H1 (cell line): ENCODE results near the gene CD247. TPM values are rescaled to one million over a fixed set of nuclear protein-coding genes. Genes with fewer than 3 reads are reported as not detected.

Source experiments
- CTCF ChIA-PET: fragments of 300-600 bp; sonication (Branson Sonifier 250); formaldehyde crosslinking; loops from one replicate; lab custom pipeline; 2021; ENCODE audit not compliant: partially characterized antibody; lab: Charles Lee
- POLR2A ChIA-PET: fragments of 300-600 bp; sonication (Branson Sonifier 250); formaldehyde crosslinking; loops from one replicate; lab custom pipeline; 2021; ENCODE audit warnings: inconsistent platforms; ENCODE audit not compliant: partially characterized antibody; lab: Charles Lee
- DNase-seq, 2 experiments: peaks; one replicate each; pipeline versions ENCODE4 v3.0.0 to v3.0.0-alpha.2; 2010 to 2022; ENCODE audit warnings: low spot score in 2 of 2, low read depth in 1 of 2, mixed read lengths in 1 of 2
- FAIRE-seq: peaks from 2 replicates; lab custom pipeline; 2011; peaks lifted over from hg19 to GRCh38; lab: Jason Lieb, UNC
- H2AFZ ChIP-seq: 2 replicates; pipeline ENCODE4 v1.8.1; 2012; ENCODE audit warnings: low read length, inconsistent platforms
- H2AK5ac ChIP-seq: 2 replicates; pipeline ENCODE4 v1.6.1; 2013; ENCODE audit warnings: low read depth, low read length
- H2BK120ac ChIP-seq: replicated peaks from 2 replicates; pipeline ENCODE3; 2013; ENCODE audit warnings: low read depth, low read length, inconsistent platforms
- H2BK12ac ChIP-seq: 2 replicates; pipeline ENCODE4 v1.6.1; 2013; ENCODE audit warnings: low read depth, low read length
- H2BK15ac ChIP-seq: 2 replicates; pipeline ENCODE4 v1.6.1; 2013; ENCODE audit warnings: low read length
- H2BK20ac ChIP-seq: 2 replicates; pipeline ENCODE4 v1.6.1; 2013; ENCODE audit warnings: low read length
- H2BK5ac ChIP-seq: 2 replicates; pipeline ENCODE4 v1.6.1; 2013; ENCODE audit warnings: low read depth, low read length
- H3K14ac ChIP-seq: 2 replicates; pipeline ENCODE4 v1.6.1; 2013; ENCODE audit warnings: inconsistent platforms; ENCODE audit not compliant: insufficient read length
- H3K18ac ChIP-seq: 2 replicates; pipeline ENCODE4 v1.6.1; 2013; ENCODE audit warnings: low read length; ENCODE audit errors: extremely low read depth
- H3K23ac ChIP-seq: 2 replicates; pipeline ENCODE4 v1.6.1; 2013; ENCODE audit warnings: inconsistent platforms; ENCODE audit not compliant: insufficient read length
- H3K23me2 ChIP-seq: 2 replicates; pipeline ENCODE4 v1.6.1; 2013; ENCODE audit warnings: low read depth, low read length
- H3K27ac ChIP-seq: 2 replicates; pipeline ENCODE4 v1.6.1; 2011; ENCODE audit warnings: low read depth, low read length, inconsistent platforms
- H3K27me3 ChIP-seq, 4 experiments: replicated peaks in 1 of 4; 1 replicate in 1 of 4; 2 replicates in 3 of 4; pipeline versions ENCODE4 v1.6.1 to v1.8.1; 2011 to 2013; ENCODE audit warnings: low read length in 3 of 4, mild to moderate bottlenecking in 3 of 4, inconsistent platforms in 2 of 4, mixed read lengths in 2 of 4, moderate library complexity in 1 of 4; ENCODE audit not compliant: control insufficient read depth in 3 of 4, insufficient read depth in 3 of 4; ENCODE audit errors: extremely low read depth in 1 of 4
- H3K36me3 ChIP-seq, 4 experiments: 2 replicates each; pipeline versions ENCODE4 v1.6.1 to v1.8.1; 2011 to 2013; ENCODE audit warnings: mild to moderate bottlenecking in 4 of 4, low read length in 3 of 4, moderate library complexity in 2 of 4, control low read depth in 1 of 4, inconsistent platforms in 1 of 4; ENCODE audit not compliant: insufficient read depth in 4 of 4, control insufficient read depth in 2 of 4
- H3K4ac ChIP-seq: replicated peaks from 2 replicates; pipeline ENCODE3; 2013; ENCODE audit warnings: low read length, low read depth, mixed read lengths, inconsistent platforms; ENCODE audit not compliant: insufficient read length
- H3K4me1 ChIP-seq, 4 experiments: replicated peaks in 1 of 4; 1 replicate in 1 of 4; 2 replicates in 3 of 4; pipeline versions ENCODE4 v1.6.1 to v1.8.1; 2011 to 2013; ENCODE audit warnings: low read length in 3 of 4, inconsistent platforms in 2 of 4, mixed read lengths in 1 of 4; ENCODE audit not compliant: insufficient read depth in 4 of 4, control insufficient read depth in 3 of 4
- H3K4me2 ChIP-seq, 2 experiments: 2 replicates each; pipeline versions ENCODE4 v1.6.1 to v1.8.1; 2011 to 2013; ENCODE audit warnings: low read depth in 2 of 2, low read length in 2 of 2, control low read depth in 1 of 2, inconsistent platforms in 1 of 2, mild to moderate bottlenecking in 1 of 2; ENCODE audit not compliant: insufficient read depth in 1 of 2
- H3K4me3 ChIP-seq, 4 experiments: fragments of 200-600, 300-600 bp in 1 of 4; sonication (generic), shearing (Covaris generic), sonication (Bioruptor Twin) in 1 of 4; 2 replicates each; pipeline versions ENCODE4 v1.5.1 to v1.8.1; 2011 to 2016; ENCODE audit warnings: low read length in 4 of 4, low read depth in 3 of 4, control low read depth in 2 of 4, inconsistent platforms in 2 of 4, mild to moderate bottlenecking in 2 of 4, mixed read lengths in 1 of 4, moderate library complexity in 1 of 4; ENCODE audit not compliant: insufficient read depth in 2 of 4; ENCODE audit errors: extremely low read depth in 1 of 4
- H3K56ac ChIP-seq: replicated peaks from 2 replicates; pipeline ENCODE3; 2013; ENCODE audit warnings: low read depth, mild to moderate bottlenecking, mixed read lengths, low read length, inconsistent platforms; ENCODE audit not compliant: insufficient read length
- H3K79me1 ChIP-seq: 2 replicates; pipeline ENCODE4 v1.6.1; 2013; ENCODE audit warnings: low read depth, low read length, control low read depth
- H3K79me2 ChIP-seq, 2 experiments: 2 replicates each; pipeline versions ENCODE4 v1.6.1 to v1.8.1; 2012 to 2013; ENCODE audit warnings: low read length in 2 of 2, mild to moderate bottlenecking in 2 of 2, inconsistent platforms in 1 of 2; ENCODE audit not compliant: insufficient read depth in 2 of 2, control insufficient read depth in 1 of 2
- H3K9ac ChIP-seq, 4 experiments: replicated peaks in 1 of 4; 1 replicate in 1 of 4; 2 replicates in 3 of 4; pipeline versions ENCODE4 v1.6.1 to v1.8.1; 2011 to 2013; ENCODE audit warnings: low read depth in 3 of 4, low read length in 3 of 4, control low read depth in 2 of 4, mild to moderate bottlenecking in 2 of 4, moderate library complexity in 2 of 4, inconsistent platforms in 1 of 4; ENCODE audit errors: extremely low read depth in 1 of 4
- H3K9me3 ChIP-seq, 2 experiments: 2 replicates each; pipeline versions ENCODE4 v1.6.1 to v1.8.1; 2012 to 2013; ENCODE audit warnings: mild to moderate bottlenecking in 2 of 2, moderate library complexity in 2 of 2, control low read depth in 1 of 2, inconsistent platforms in 1 of 2, low read depth in 1 of 2, low read length in 1 of 2, mixed read lengths in 1 of 2; ENCODE audit not compliant: insufficient read depth in 2 of 2
- H4K20me1 ChIP-seq, 2 experiments: replicated peaks in 1 of 2; 2 replicates each; pipeline versions ENCODE3 to v1.8.1; 2011 to 2013; ENCODE audit warnings: inconsistent platforms in 2 of 2, low read length in 2 of 2, mild to moderate bottlenecking in 1 of 2; ENCODE audit not compliant: insufficient read depth in 2 of 2, control insufficient read depth in 1 of 2
- H4K5ac ChIP-seq: 2 replicates; pipeline ENCODE4 v1.6.1; 2013; ENCODE audit warnings: low read length, low read depth, mixed read lengths, inconsistent platforms; ENCODE audit not compliant: insufficient read length
- H4K8ac ChIP-seq: 2 replicates; pipeline ENCODE4 v1.8.0; 2013; ENCODE audit warnings: mild to moderate bottlenecking, moderate library complexity, low read length, inconsistent platforms; ENCODE audit not compliant: insufficient read depth; ENCODE audit errors: extremely low read depth
- H4K91ac ChIP-seq: replicated peaks from 2 replicates; pipeline ENCODE3; 2013; ENCODE audit warnings: low read length, mixed read lengths, inconsistent platforms; ENCODE audit not compliant: insufficient read length
- BCL11A ChIP-seq, 2 experiments: IDR thresholded peaks; one replicate each; pipeline ENCODE4 v1.6.1; 2011; ENCODE audit warnings: low read depth in 2 of 2, low read length in 2 of 2, mild to moderate bottlenecking in 2 of 2
- CEBPB ChIP-seq: IDR thresholded peaks from 2 replicates; pipeline ENCODE4 v1.6.1; 2012; ENCODE audit warnings: low read depth, low read length
- EP300 ChIP-seq, 2 experiments: IDR thresholded peaks; 1 replicate in 1 of 2; 2 replicates in 1 of 2; pipeline ENCODE4 v1.6.1; 2011 to 2012; ENCODE audit warnings: low read depth in 2 of 2, low read length in 2 of 2, mild to moderate bottlenecking in 2 of 2, borderline replicate concordance in 1 of 2, inconsistent platforms in 1 of 2, moderate library complexity in 1 of 2
- KDM1A ChIP-seq: fragments of 200-600, 300-600 bp; sonication (generic); IDR thresholded peaks from 2 replicates; pipeline ENCODE4 v1.7.1; 2016; ENCODE audit warnings: mild to moderate bottlenecking, low read length, borderline replicate concordance
- NANOG ChIP-seq: IDR thresholded peaks from 2 replicates; pipeline ENCODE4 v1.6.1; 2011; ENCODE audit warnings: low read length, low read depth, mild to moderate bottlenecking, inconsistent platforms; ENCODE audit not compliant: insufficient read depth, poor library complexity, severe bottlenecking
- NRF1 ChIP-seq: IDR thresholded peaks from 2 replicates; pipeline ENCODE4 v1.6.1; 2011; ENCODE audit warnings: mild to moderate bottlenecking, low read depth, low read length, improper control_type of control experiment
- POLR2AphosphoS5 ChIP-seq: IDR thresholded peaks from 2 replicates; pipeline ENCODE4 v1.6.1; 2011; ENCODE audit warnings: low read depth, low read length
- SAP30 ChIP-seq: fragments of 300-600 bp; sonication (generic); IDR thresholded peaks from 2 replicates; pipeline ENCODE4 v1.7.1; 2012; ENCODE audit warnings: low read length, moderate library complexity, mild to moderate bottlenecking, inconsistent platforms; ENCODE audit not compliant: insufficient read depth, insufficient replicate concordance
- SP1 ChIP-seq: IDR thresholded peaks from 2 replicates; pipeline ENCODE4 v1.6.1; 2011; ENCODE audit warnings: low read depth, low read length
- SP4 ChIP-seq: IDR thresholded peaks from 2 replicates; pipeline ENCODE4 v1.6.1; 2012; ENCODE audit warnings: low read length, inconsistent platforms
- SUZ12 ChIP-seq: fragments of 200-600 bp; sonication (generic); IDR thresholded peaks from 2 replicates; pipeline ENCODE4 v1.6.1; 2012; ENCODE audit warnings: mild to moderate bottlenecking, inconsistent platforms, low read length, moderate library complexity, mixed read lengths
- TCF12 ChIP-seq: IDR thresholded peaks from 2 replicates; pipeline ENCODE4 v1.6.1; 2011; ENCODE audit warnings: low read depth, mild to moderate bottlenecking, low read length
- YY1 ChIP-seq: IDR thresholded peaks from 2 replicates; pipeline ENCODE4 v1.6.1; 2011; ENCODE audit warnings: low read depth, mild to moderate bottlenecking, low read length
- polyA plus RNA-seq, 7 experiments: library from polyadenylated mRNA; depleted of rRNA in 3 of 7; stranded (reverse) in 5 of 7; unstranded in 2 of 7; fragments of >200 nt in 5 of 7; fragments of 200-250 nt in 2 of 7; gene quantifications; 1 replicate in 5 of 7; 2 replicates in 1 of 7; 4 replicates in 1 of 7; pipeline versions ENCODE4 v1.2.1 to v1.2.3, GENCODE V29; 2011 to 2013; ENCODE audit warnings: missing spikeins in 2 of 7, mixed read lengths in 2 of 7
- total RNA-seq: library from RNA; stranded (reverse); fragmentation: NEBNext Ultra II Directional; extraction: Animal tissue kit (Norgen Biotek cat#: 25700); gene quantifications from 2 replicates; pipeline ENCODE4 v1.2.1, GENCODE V29; 2021
- TF ChIP-seq, protein P1 (sequence below): IDR thresholded peaks from 2 replicates; pipeline ENCODE4 v1.6.1; 2012; ENCODE audit warnings: low read length, inconsistent platforms

CD247 gene
- total and polyA plus RNA-seq, 2 of the 8 experiments (the other 6 are each of a cell fraction or from before 2014, with no cell fraction given): 2.0 to 2.2 TPM

DNA sequence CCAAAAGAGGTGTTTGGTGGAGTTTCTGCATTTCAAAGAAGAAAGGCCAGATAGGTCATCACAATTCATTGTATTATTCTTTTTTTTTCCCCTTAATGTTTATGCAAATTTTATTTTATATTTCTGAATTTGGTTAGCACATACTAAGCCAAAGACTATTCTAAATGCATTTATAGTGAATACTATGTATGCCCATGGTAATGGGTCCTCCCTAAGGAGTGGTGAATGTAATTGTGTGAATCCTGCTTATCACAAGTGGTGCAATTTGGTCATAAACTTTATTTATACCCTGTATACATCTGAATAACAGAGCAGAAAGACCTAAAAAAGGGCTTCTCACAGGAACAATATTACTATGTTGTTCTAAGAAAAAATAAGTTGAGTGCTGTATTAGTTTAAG lies 99.1 kb downstream of the CD247 start:
- Histone ChIP-seq H3K27ac (no peak overlapping the region), H2BK12ac (no peak overlapping the region), H3K14ac (no peak overlapping the region), H3K79me2 (no peaks in the 10 kb centered on the region), H3K23me2 (peaks cover 2% of the 10 kb centered on the region; the same call in 1 of the 2 replicates), H3K23ac (no peak overlapping the region), H3K79me1 (no peaks in the 10 kb centered on the region), H4K8ac (no peak overlapping the region), H3K27me3 (no peaks in the 10 kb centered on the region), H2BK5ac (no peak overlapping the region), H4K5ac (no peak overlapping the region), H2AK5ac (no peak overlapping the region), H3K9ac (no peak overlapping the region), H3K18ac (no peak overlapping the region), H2BK120ac (no peak overlapping the region), H2BK20ac (no peak overlapping the region), H3K9me3 (no peaks in the 10 kb centered on the region), H3K4me2 (no peak overlapping the region), H3K4ac (no peak overlapping the region), H3K4me3 (no peak overlapping the region), H4K91ac (no peak overlapping the region), H3K56ac (no peak overlapping the region), H2BK15ac (no peak overlapping the region), H3K4me1 (peaks cover 0 to 5% (median 3%) of the 10 kb centered on the region in 4 experiments; a peak in 4 of 7 replicates), H3K36me3 (peaks cover 0 to 12% (median 3%) of the 10 kb centered on the region in 4 experiments; a peak in 4 of 8 replicates), H4K20me1 (no peaks in the 10 kb centered on the region), H2AFZ (no peak overlapping the region)
- FAIRE-seq (no peak), DNase-seq (no peak)
- POLR2A ChIA-PET: no interaction called here
- CTCF ChIA-PET: interaction anchor here (0.6 to 2.6 kb wide), 4 partner anchors 10 to 114 kb away, joined by 3 to 12 read pairs (median 5); no protein-coding TSS in a partner anchor
- TF ChIP-seq TCF12: no peak
- TF ChIP-seq SUZ12: no peak
- TF ChIP-seq YY1: no peak
- no peak for TF ChIP-seq SAP30
- no peak for TF ChIP-seq EP300 (IDR thresholded peaks at IDR 0.05; ENCODE audit: borderline replicate concordance in 1 of 2, low read depth in 2 of 2, low read length in 2 of 2)
- TF ChIP-seq SP4: no peak
- TF ChIP-seq NRF1: no peak
- TF ChIP-seq, protein P1, sequence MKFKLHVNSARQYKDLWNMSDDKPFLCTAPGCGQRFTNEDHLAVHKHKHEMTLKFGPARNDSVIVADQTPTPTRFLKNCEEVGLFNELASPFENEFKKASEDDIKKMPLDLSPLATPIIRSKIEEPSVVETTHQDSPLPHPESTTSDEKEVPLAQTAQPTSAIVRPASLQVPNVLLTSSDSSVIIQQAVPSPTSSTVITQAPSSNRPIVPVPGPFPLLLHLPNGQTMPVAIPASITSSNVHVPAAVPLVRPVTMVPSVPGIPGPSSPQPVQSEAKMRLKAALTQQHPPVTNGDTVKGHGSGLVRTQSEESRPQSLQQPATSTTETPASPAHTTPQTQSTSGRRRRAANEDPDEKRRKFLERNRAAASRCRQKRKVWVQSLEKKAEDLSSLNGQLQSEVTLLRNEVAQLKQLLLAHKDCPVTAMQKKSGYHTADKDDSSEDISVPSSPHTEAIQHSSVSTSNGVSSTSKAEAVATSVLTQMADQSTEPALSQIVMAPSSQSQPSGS: no peak
- TF ChIP-seq CEBPB: no peak
- TF ChIP-seq BCL11A (IDR thresholded peaks at IDR 0.05; ENCODE audit: low read depth in 2 of 2, low read length in 2 of 2): no peak
- TF ChIP-seq NANOG: no peak
- TF ChIP-seq KDM1A: no peak
- no peak for TF ChIP-seq POLR2AphosphoS5
- no peak for TF ChIP-seq SP1
